ENCODE measurements around the gene EIF4A3.
"Not testable (repeated sequence)": the region's sequence is repeated elsewhere in the genome, so short reads cannot be mapped to it uniquely, and the experiment has no call there.

Gene EIF4A3

DNA sequence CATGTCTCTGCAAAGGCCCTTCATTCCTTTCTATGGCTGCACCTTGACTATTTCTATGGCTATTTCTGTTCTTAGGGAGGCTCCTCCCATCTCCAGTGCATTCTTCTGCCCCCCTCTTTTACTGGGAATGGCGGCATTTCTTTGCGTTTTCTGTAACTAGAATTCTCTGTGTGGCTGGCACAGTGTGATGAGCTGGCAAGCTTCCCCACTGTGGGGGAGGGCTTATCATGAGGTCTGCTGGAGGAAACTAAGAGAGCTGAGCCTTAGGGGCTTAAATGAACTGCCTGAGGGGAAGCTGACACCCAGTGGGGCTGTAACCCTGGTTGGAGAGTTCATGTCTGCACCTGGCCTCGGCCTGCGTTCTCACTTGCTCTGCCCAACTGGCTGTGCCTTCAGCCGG, 21.4 kb upstream of the EIF4A3 start:
- DNase-seq (ENCODE audit: low read depth, low spot score): no peak
- in situ Hi-C loops (cut with HindIII; ENCODE audit: low sequenced_read_pairs): no loop called here
- no peak overlapping the region for H3K4me3 ChIP-seq (ENCODE audit: low read depth, low read length)
- TF ChIP-seq, protein P1, sequence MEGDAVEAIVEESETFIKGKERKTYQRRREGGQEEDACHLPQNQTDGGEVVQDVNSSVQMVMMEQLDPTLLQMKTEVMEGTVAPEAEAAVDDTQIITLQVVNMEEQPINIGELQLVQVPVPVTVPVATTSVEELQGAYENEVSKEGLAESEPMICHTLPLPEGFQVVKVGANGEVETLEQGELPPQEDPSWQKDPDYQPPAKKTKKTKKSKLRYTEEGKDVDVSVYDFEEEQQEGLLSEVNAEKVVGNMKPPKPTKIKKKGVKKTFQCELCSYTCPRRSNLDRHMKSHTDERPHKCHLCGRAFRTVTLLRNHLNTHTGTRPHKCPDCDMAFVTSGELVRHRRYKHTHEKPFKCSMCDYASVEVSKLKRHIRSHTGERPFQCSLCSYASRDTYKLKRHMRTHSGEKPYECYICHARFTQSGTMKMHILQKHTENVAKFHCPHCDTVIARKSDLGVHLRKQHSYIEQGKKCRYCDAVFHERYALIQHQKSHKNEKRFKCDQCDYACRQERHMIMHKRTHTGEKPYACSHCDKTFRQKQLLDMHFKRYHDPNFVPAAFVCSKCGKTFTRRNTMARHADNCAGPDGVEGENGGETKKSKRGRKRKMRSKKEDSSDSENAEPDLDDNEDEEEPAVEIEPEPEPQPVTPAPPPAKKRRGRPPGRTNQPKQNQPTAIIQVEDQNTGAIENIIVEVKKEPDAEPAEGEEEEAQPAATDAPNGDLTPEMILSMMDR (IDR thresholded peaks at IDR 0.05; ENCODE audit: low read depth, low read length): no peak

DNA sequence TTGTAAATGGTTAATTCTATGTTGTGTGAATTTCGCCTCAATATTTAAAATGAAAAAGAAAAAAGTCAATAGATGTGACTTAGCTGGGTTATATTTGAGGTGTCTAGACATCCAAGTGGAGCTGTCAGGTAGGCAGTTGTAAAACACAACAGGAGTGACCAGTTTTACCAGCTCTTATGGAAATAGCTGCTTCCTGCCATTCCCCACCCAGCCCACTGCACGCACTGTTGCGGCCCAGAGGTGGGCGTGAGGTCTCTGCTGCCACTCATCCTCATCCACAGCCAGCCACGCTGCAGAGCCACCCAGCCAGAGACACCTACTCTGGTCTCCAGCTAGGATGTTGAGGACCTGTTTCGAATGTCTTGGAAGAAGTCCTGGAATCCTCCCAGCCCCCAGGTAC, 19.5 kb upstream of the EIF4A3 start:
- TF ChIP-seq, protein P1 (IDR thresholded peaks at IDR 0.05; ENCODE audit: low read depth, low read length): no peak
- no peak for DNase-seq (ENCODE audit: low read depth, low spot score)
- no peak overlapping the region for H3K4me3 ChIP-seq (ENCODE audit: low read depth, low read length)
- in situ Hi-C loops (cut with HindIII; ENCODE audit: low sequenced_read_pairs): no loop called here

DNA sequence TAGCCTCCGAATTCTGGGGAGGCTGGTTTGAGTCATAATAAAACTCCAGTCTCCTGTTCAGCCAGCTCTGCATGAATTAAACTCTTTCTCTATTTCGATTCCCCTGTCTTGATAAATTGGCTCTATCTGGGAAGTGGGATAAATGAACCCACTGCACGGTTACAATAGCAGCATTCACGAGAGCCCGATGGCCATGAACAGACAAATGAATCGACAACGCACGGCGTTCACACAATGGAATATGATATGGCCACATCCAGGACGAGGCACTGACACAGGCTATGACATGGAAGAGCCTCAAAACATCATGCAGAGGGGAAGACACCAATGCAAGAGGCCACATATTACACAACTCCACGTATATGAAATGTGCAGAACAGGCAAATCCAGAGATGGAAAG, 17.3 kb upstream of the EIF4A3 start:
- DNase-seq (ENCODE audit: low read depth, low spot score): no peak
- H3K4me3 ChIP-seq (ENCODE audit: low read depth, low read length): no peak overlapping the region
- TF ChIP-seq, protein P1 (IDR thresholded peaks at IDR 0.05; ENCODE audit: low read depth, low read length): no peak
- in situ Hi-C loops (cut with HindIII; ENCODE audit: low sequenced_read_pairs): no loop called here

DNA sequence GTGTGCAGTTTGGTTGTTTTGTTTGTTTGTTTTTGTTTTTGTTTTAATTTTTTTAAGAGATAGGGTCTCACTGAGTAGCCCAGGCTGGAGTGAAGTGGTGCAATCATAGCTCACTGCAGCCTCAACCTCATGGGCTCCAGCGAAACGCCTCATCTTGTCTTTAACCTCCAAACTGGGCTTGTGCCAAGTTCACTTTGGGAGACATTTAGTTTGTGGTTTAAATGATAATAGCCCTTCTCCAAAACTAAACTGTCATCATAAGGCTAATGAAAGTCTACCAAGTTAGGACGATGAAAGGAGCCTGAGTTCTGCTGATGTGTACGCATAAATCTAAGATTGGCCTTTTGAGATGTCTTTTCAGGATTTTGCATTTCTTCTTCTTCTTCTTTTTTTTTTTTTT, 16.4 kb upstream of the EIF4A3 start:
- H3K4me3 ChIP-seq (ENCODE audit: low read depth, low read length): no peak overlapping the region
- TF ChIP-seq, protein P1 (IDR thresholded peaks at IDR 0.05; ENCODE audit: low read depth, low read length): no peak
- in situ Hi-C loops (cut with HindIII; ENCODE audit: low sequenced_read_pairs): no loop called here
- no peak for DNase-seq (ENCODE audit: low read depth, low spot score)

DNA sequence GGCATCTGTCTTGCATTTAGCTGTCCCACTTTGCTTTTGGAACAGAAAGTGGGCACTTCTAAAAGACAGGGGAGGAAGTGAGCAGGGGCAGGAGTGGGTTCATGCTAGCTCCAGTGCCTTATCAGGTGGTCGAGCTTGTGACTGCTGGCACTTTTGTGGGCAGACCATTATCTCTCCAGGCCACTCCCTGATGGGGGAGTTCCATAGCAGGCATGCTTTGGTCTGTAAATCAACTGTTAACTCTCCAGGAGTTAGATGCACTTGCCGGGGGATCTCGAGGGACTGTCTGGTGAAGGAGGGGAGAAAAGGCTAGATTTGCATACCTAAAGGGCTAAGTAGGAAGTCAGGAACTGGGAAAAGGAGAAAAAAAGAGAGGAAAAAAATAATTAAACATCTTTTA, 13.6 kb upstream of the EIF4A3 start:
- H3K4me3 ChIP-seq (ENCODE audit: low read depth, low read length): no peak overlapping the region

DNA sequence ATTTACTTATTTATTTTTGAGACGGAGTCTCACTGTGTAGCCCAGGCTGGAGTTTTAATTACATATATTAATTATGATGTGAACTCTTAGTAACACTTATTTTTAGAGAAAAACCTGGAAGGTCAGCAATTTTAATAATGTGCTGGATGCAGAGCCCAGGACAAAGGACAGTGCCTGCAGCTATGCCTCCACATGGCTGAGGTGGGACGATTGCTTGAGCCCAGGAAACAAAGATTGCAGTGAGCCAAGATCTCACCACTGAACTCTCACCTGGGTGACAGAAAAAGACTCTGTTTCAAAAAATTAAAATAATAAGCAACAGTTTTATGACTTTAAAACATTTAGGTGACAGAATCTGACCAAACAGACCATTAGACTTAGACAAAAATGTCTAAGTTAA, 11.9 kb upstream of the EIF4A3 start:
- DNase-seq (ENCODE audit: low read depth, low spot score): no peak
- H3K4me3 ChIP-seq (ENCODE audit: low read depth, low read length): no peak overlapping the region
- TF ChIP-seq, protein P1 (IDR thresholded peaks at IDR 0.05; ENCODE audit: low read depth, low read length): no peak
- in situ Hi-C loops (cut with HindIII; ENCODE audit: low sequenced_read_pairs): no loop called here

More for the DNA sequence above, 13.6 kb upstream of the EIF4A3 start:
- TF ChIP-seq, protein P1 (IDR thresholded peaks at IDR 0.05; ENCODE audit: low read depth, low read length): no peak
- DNase-seq (ENCODE audit: low read depth, low spot score): no peak
- in situ Hi-C loops (cut with HindIII; ENCODE audit: low sequenced_read_pairs): no loop called here

DNA sequence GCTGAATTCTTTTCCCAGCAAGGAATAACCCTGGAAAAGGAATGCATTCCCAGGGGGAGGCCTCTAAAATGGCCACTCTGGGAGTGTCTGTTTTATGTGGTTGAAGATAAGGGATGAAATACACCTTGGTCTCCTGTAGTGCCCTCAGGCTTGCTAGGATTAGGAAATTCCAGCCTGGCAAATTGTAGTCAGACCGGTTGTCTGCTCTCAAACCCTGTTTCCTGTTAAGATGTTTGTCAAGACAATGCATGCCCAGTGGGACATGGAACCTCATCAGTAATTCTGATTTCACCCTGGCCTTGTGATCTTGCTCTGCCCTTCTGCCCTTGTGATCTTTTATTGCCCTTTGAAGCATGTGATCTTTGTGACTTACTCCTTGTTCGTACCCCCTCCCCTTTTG, 8.7 kb upstream of the EIF4A3 start:
- H3K4me3 ChIP-seq (ENCODE audit: low read depth, low read length); in situ Hi-C loops (cut with HindIII; ENCODE audit: low sequenced_read_pairs); DNase-seq (ENCODE audit: low read depth, low spot score): not testable (repeated sequence)

Data from astrocyte of the spinal cord (primary cell).